ENCODE data around the gene PKM. TPM values are rescaled to one million over a fixed set of nuclear protein-coding genes. Genes with fewer than 3 reads are reported as not detected.

PKM gene
- total RNA-seq, 1 experiment from 2014 or later = 1,026 TPM

- Histone ChIP-seq H3K56ac (ENCODE audit: insufficient read length, low read depth, low read length) (no peak overlapping the region), H2AFZ (ENCODE audit: low read length) (no peak overlapping the region), H3K9ac (ENCODE audit: extremely low read depth, insufficient read length, low read length) (no peak overlapping the region), H2BK20ac (ENCODE audit: low read depth, low read length, poor library complexity, severe bottlenecking) (no peak overlapping the region), H4K5ac (ENCODE audit: insufficient read length, low read depth, low read length) (no peak overlapping the region), H2BK12ac (ENCODE audit: insufficient read length, low read depth, low read length) (no peak overlapping the region), H4K8ac (replicated peaks; ENCODE audit: insufficient read length, low read depth, low read length) (no peak overlapping the region), H3K4me1 (ENCODE audit: insufficient read depth, low read length) (no peaks in the 10 kb centered on the region), H3K18ac (ENCODE audit: insufficient read length, low read depth, low read length) (no peak overlapping the region), H3K79me1 (ENCODE audit: insufficient read depth, low read depth, low read length, poor library complexity, severe bottlenecking) (no peaks in the 10 kb centered on the region), H3K14ac (ENCODE audit: insufficient read depth, low read length) (no peak overlapping the region), H2BK5ac (ENCODE audit: insufficient read length, low read length) (no peak overlapping the region), H3K4me2 (ENCODE audit: insufficient read depth, insufficient read length, low read length) (no peak overlapping the region), H2BK120ac (ENCODE audit: low read depth, low read length, poor library complexity, severe bottlenecking) (no peak overlapping the region), H4K20me1 (ENCODE audit: control insufficient read depth, insufficient read depth, insufficient read length) (no peaks in the 10 kb centered on the region), H3T11ph (ENCODE audit: low read length) (no peak overlapping the region), H3K23ac (ENCODE audit: insufficient read length, low read depth, low read length) (no peak overlapping the region), H3K4ac (ENCODE audit: low read depth, low read length) (no peak overlapping the region), H3K79me2 (ENCODE audit: insufficient read depth, low read length) (no peaks in the 10 kb centered on the region), H4K91ac (ENCODE audit: insufficient read length, low read depth, low read length) (no peak overlapping the region), H3K9me3 (ENCODE audit: control insufficient read depth, low read depth, low read length) (no peaks in the 10 kb centered on the region), H3K27ac (ENCODE audit: insufficient read length, low read depth, low read length) (no peak overlapping the region), H2AK5ac (ENCODE audit: insufficient read length, low read length) (no peak overlapping the region), H3K27me3 (ENCODE audit: insufficient read depth, low read length) (no peaks in the 10 kb centered on the region; the same call in 1 of the 2 replicates), H3K23me2 (ENCODE audit: insufficient read length, low read depth, low read length, poor library complexity, severe bottlenecking) (no peaks in the 10 kb centered on the region), H2BK15ac (ENCODE audit: low read depth, low read length) (no peak overlapping the region)
- H3K36me3 Mint-ChIP-seq (ENCODE audit: insufficient read depth in 1 of 3, low read depth in 3 of 3) = no peaks in the 10 kb centered on the region
- no peaks in the 10 kb centered on the region for H3K9me3 Mint-ChIP-seq
- no peak for DNase-seq
- no peak for TF ChIP-seq CTCF (conservative IDR thresholded peaks at IDR 0.05)
- WGBS (ENCODE audit: extremely low coverage, insufficient read length, low lambda C conversion rate) = no CpG with 5 or more reads among the region's 2 CpGs
- H3K27ac Mint-ChIP-seq = no peak overlapping the region
- no peaks in the 10 kb centered on the region for H3K4me1 Mint-ChIP-seq
- peaks cover 42% of the 10 kb centered on the region for H3K27me3 Mint-ChIP-seq (ENCODE audit: low read depth)
- H3K4me3 Mint-ChIP-seq = no peak overlapping the region
Measured at GRCh38 chr15:72280751-72281150, 49.8 kb upstream of the PKM start.
